Tibial artery (tissue), 4 donors: ENCODE measurements around the gene NMRK1.

Source experiments
- DNase-seq, 2 donors: peaks; one replicate each; pipeline ENCODE4 v3.0.0-alpha.2; 2019
- H3K27ac ChIP-seq, 2 donors: fragments of 200-600 bp; sonication (generic) in 1 of 2; 1 replicate in 1 of 2; 2 replicates in 1 of 2; pipeline ENCODE4 v1.5.1; 2018 to 2019; ENCODE audit warnings: mild to moderate bottlenecking in 1 of 2
- H3K27me3 ChIP-seq, 2 donors: fragments of 200-600 bp; sonication (generic) in 1 of 2; one replicate each; pipeline versions ENCODE4 v1.5.1 to v1.6.0; 2016 to 2019
- H3K36me3 ChIP-seq, 3 donors: fragments of 200-600 bp; sonication (generic) in 2 of 3; one replicate each; pipeline ENCODE4 v1.5.1; 2016 to 2019; ENCODE audit warnings: mild to moderate bottlenecking in 2 of 3
- H3K4me1 ChIP-seq, 4 donors: fragments of 200-600 bp; sonication (generic) in 2 of 4; 1 replicate in 3 of 4; 2 replicates in 1 of 4; pipeline ENCODE4 v1.5.1; 2016 to 2019
- H3K4me3 ChIP-seq, 2 donors: fragments of 200-600 bp; sonication (generic) in 1 of 2; 1 replicate in 1 of 2; 2 replicates in 1 of 2; pipeline ENCODE4 v1.5.1; 2018 to 2019; ENCODE audit warnings: mild to moderate bottlenecking in 2 of 2
- H3K9me3 ChIP-seq, 3 donors: fragments of 200-600 bp; sonication (generic) in 1 of 3; one replicate each; pipeline ENCODE4 v1.5.1; 2016 to 2019
- CTCF ChIP-seq, 2 experiments: fragments of 200-600 bp in 1 of 2; fragments of 450-650 bp in 1 of 2; IDR thresholded peaks; one replicate each; pipeline ENCODE4 v1.5.1; 2017 to 2019; ENCODE audit warnings: antibody characterized with exemption in 2 of 2, mild to moderate bottlenecking in 1 of 2, moderate library complexity in 1 of 2
- intact Hi-C: fragments of 100-400 bp; cut with DNase I; formaldehyde crosslinking; loops from one replicate; pipeline ENCODE4 v1.15.0; 2023; ENCODE audit warnings: low total_unique reads

Gene NMRK1

DNA sequence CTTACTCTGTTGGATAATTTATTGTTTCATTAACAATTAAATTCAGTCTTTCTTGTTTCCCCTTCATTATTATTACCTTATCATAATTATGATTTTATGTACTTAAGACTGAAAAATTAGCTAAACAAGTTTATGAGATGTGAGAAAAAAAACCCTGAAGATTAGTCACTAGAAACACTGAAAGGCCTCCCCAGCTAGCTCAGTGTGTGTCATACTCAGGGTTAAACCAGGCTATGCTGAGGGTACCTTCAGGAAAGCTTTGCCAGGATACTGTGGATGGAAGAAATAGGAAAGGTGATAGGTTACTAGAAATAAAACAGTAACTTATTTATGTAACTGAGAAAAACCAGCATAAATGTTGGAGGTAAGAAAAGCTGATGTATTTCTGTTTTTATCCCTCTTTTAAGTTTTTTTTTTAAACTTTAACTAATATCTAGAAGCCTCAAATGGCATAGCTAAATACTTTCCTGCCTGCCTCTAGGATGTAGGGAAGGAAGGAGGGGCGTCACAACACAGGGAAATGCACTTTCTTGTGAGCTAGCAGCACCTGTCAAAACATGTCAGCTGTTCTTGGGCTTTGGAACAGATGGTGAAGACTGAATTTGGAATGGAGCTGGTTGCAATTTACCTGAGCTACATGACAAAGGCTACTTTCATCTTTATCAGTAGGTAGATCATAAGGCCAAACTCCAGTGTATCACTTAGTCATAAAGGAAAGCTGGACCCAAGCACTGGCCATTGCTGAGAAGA lies 24.2 kb downstream of the NMRK1 start:
- H3K4me1 ChIP-seq, result peaks cover 0 to 3% (median 0%) of the 10 kb centered on the region in 4 donors
- intact Hi-C loops, result no loop called here
- H3K27ac ChIP-seq, result no peak overlapping the region
- no peaks in the 10 kb centered on the region for H3K27me3 ChIP-seq
- peaks cover 22 to 53% (median 24%) of the 10 kb centered on the region in 3 donors for H3K36me3 ChIP-seq
- DNase-seq, result no peak
- TF ChIP-seq CTCF (IDR thresholded peaks at IDR 0.05), result no peak
- no peaks in the 10 kb centered on the region for H3K9me3 ChIP-seq
- no peak overlapping the region for H3K4me3 ChIP-seq

DNA sequence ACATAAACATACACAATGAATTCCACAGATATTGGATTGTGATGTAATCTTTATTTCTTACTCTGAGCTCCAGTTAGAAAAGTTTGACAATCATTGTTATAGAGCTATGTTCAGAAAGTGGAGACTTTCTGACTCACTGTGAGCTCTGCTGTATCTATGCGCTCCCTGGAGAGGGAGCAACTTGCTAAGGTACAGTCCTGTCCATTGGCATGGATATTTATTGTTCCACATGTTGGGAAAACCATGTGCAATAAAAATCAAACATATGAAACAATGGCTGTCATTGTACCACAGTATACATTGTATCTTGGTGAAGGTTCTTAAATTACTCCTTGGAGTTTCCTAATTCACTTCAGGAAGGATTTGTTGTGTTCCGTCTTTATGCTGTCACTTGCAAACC lies 26.8 kb downstream of the NMRK1 start:
- intact Hi-C loops, result no loop called here

DNA sequence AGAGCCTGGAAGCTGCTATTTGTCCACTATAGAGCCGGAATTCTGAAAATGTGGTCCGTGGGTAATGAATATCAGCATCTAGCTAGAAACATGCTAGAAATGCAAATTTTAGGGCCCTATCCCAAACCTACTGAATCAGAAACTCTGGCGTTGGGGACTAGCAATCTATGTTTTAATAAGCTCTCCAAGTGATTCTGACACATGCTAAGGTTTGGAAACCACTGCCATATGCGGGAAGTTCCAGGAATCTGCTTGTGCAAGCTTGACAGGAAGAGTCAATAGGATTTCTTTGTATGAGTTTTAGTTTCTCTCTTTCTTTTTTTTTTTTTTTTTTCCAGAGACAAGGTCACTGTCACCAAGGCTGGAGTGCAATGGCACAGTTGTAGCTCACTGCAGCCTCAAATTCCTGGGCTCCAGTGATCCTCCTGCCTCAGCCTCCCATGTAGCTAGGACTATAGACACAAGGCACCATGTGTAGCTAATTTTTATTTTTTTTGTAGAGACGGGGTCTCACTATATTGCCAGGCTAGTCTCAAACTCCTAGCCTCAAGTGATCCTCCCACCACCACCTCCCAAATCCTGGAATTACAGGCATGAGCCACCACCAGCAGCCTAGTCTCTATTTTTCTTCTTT lies 33.5 kb downstream of the NMRK1 start:
- H3K4me1 ChIP-seq, result no peaks in the 10 kb centered on the region
- intact Hi-C loops, result no loop called here
- H3K27me3 ChIP-seq, result no peaks in the 10 kb centered on the region
- H3K9me3 ChIP-seq, result no peaks in the 10 kb centered on the region
- no peak for TF ChIP-seq CTCF (IDR thresholded peaks at IDR 0.05)
- DNase-seq, result no peak
- H3K36me3 ChIP-seq, result no peaks in the 10 kb centered on the region
- H3K4me3 ChIP-seq, result no peak overlapping the region
- H3K27ac ChIP-seq, result no peak overlapping the region

More for the DNA sequence above, 26.8 kb downstream of the NMRK1 start:
- no peaks in the 10 kb centered on the region for H3K27me3 ChIP-seq
- no peak overlapping the region for H3K27ac ChIP-seq
- no peak overlapping the region for H3K4me3 ChIP-seq
- H3K4me1 ChIP-seq, result peaks cover 0 to 3% (median 0%) of the 10 kb centered on the region in 4 donors
- H3K36me3 ChIP-seq, result peaks cover 20 to 28% (median 22%) of the 10 kb centered on the region in 3 donors
- no peak for DNase-seq
- no peaks in the 10 kb centered on the region for H3K9me3 ChIP-seq
- TF ChIP-seq CTCF (IDR thresholded peaks at IDR 0.05), result no peak

- H3K4me1 ChIP-seq, result no peaks in the 10 kb centered on the region
- H3K27ac ChIP-seq, result no peak overlapping the region
- H3K9me3 ChIP-seq, result no peaks in the 10 kb centered on the region
- H3K4me3 ChIP-seq, result no peak overlapping the region
- no peak for TF ChIP-seq CTCF (IDR thresholded peaks at IDR 0.05)
- intact Hi-C loops, result no loop called here
- H3K27me3 ChIP-seq, result no peaks in the 10 kb centered on the region
- no peaks in the 10 kb centered on the region for H3K36me3 ChIP-seq
- no peak for DNase-seq
Measured at GRCh38 chr9:75053869-75054268, 34.1 kb downstream of the NMRK1 start.

GRCh38 chr9:75051285-75051684 lies 36.7 kb downstream of the NMRK1 start:
- no peak overlapping the region for H3K4me3 ChIP-seq
- no peaks in the 10 kb centered on the region for H3K27me3 ChIP-seq
- H3K4me1 ChIP-seq, result no peaks in the 10 kb centered on the region
- no peak overlapping the region for H3K27ac ChIP-seq
- DNase-seq, result no peak
- H3K36me3 ChIP-seq, result no peaks in the 10 kb centered on the region
- no peaks in the 10 kb centered on the region for H3K9me3 ChIP-seq
- intact Hi-C loops, result no loop called here
- no peak for TF ChIP-seq CTCF (IDR thresholded peaks at IDR 0.05)
